ENCODE results near the gene ACHE.

- no peak for TF ChIP-seq REST (IDR thresholded peaks at IDR 0.05)
- no peak for TF ChIP-seq CTCF (IDR thresholded peaks at IDR 0.05; ENCODE audit: low read depth, low read length, missing input control)
- no peak for TF ChIP-seq JUND (IDR thresholded peaks at IDR 0.05)
- no peak for TF ChIP-seq MAX (IDR thresholded peaks at IDR 0.05)
- TF ChIP-seq HNF4G (IDR thresholded peaks at IDR 0.05), result no peak
- TF ChIP-seq YY1 (IDR thresholded peaks at IDR 0.05), result no peak
- no peak for TF ChIP-seq HNF4A (conservative IDR thresholded peaks at IDR 0.05)
- TF ChIP-seq SP1 (IDR thresholded peaks at IDR 0.05), result no peak
- no peak for TF ChIP-seq GABPA (IDR thresholded peaks at IDR 0.05 in 1 of 2, conservative IDR thresholded peaks at IDR 0.05 in 1 of 2)
- TF ChIP-seq RAD21 (IDR thresholded peaks at IDR 0.05), result no peak
- no peak for TF ChIP-seq ZBTB33 (IDR thresholded peaks at IDR 0.05)
- no peak for TF ChIP-seq ATF3 (IDR thresholded peaks at IDR 0.05)
Measured at GRCh38 chr7:100911484-100911883, 15.8 kb upstream of the ACHE start.

Measured in liver (tissue), 3 donors.